ENCODE measurements around the gene CDC42SE2.
A peak's percentile ranks its signal among the peaks of the same experiment; 100 is the strongest.

Gene CDC42SE2

DNA sequence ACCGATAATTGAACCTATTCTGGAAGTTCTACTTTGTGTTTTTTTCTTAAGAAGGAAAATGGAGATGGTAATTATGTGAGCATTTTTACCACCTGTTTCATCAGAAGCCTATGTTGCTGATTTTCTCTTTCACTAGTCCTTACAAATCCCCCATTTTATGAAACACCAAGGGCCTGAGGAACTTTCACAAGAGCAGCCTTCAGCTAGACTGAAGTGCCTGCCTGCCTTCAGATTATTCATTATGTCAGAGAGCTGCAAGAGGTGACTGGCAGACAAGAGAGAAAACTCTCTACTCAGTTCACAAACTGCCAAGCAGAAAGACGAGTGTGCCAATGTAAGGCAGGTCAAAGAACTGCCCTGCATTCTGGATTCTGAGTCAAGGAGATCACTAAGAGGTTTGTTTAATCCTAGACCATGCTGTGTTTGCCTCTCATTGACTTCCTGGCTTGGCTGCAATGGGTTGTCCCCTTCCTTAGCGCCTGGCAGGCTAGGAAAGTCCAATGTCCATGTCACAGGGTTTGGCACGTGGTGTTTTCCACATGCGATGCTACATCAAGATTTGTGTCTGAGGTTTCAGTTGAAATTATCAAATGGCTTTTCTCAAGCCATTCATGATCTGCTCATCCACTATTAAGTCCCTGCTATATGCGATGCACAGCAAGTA lies 143.3 kb downstream of the CDC42SE2 start:
- no peak for TF ChIP-seq NFIC (IDR thresholded peaks at IDR 0.05)

DNA sequence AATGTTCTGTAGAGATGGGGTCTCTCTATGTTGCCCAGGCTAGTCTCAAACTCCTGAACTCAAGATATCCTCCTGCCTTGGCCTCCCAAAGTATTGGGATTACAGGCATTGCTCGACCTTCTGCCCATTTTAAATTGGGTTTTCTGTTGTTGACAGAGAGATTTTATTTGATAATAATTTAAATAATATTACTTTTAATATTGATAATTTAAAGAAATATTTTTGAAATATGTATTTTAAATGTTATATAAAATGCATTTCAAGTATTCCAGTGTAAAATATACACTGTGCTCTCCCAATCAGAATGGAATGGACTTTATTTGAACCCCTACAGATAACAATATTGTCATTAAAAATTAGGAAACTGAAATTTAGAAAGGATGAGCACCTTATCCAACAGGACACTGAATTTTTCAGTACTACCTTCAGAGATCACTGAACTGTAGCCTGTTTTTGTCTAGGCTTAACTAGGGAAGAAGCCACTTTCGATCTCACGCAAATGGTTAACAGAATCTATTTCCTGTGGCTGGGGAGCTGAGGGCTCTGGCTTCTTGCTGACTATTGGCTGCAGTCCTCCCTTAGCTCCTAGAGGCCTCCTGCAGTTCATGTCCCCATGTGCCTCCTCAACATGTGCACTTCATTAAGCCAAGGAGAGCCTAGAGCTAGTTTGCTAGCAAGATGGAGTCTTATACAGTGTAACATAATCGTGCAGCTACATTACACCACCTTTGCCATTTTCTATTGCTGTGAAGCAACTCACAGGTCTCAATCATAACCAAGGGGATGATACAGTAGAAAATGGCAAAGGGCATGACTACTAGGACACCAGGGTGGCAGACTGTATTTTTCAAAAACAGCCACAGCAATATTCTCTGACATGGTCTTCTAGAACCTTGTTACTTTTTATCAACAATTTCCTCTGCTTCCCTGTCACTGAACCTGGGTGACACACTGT lies 150.0 kb downstream of the CDC42SE2 start:
- TF ChIP-seq, protein P1, sequence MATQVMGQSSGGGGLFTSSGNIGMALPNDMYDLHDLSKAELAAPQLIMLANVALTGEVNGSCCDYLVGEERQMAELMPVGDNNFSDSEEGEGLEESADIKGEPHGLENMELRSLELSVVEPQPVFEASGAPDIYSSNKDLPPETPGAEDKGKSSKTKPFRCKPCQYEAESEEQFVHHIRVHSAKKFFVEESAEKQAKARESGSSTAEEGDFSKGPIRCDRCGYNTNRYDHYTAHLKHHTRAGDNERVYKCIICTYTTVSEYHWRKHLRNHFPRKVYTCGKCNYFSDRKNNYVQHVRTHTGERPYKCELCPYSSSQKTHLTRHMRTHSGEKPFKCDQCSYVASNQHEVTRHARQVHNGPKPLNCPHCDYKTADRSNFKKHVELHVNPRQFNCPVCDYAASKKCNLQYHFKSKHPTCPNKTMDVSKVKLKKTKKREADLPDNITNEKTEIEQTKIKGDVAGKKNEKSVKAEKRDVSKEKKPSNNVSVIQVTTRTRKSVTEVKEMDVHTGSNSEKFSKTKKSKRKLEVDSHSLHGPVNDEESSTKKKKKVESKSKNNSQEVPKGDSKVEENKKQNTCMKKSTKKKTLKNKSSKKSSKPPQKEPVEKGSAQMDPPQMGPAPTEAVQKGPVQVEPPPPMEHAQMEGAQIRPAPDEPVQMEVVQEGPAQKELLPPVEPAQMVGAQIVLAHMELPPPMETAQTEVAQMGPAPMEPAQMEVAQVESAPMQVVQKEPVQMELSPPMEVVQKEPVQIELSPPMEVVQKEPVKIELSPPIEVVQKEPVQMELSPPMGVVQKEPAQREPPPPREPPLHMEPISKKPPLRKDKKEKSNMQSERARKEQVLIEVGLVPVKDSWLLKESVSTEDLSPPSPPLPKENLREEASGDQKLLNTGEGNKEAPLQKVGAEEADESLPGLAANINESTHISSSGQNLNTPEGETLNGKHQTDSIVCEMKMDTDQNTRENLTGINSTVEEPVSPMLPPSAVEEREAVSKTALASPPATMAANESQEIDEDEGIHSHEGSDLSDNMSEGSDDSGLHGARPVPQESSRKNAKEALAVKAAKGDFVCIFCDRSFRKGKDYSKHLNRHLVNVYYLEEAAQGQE (IDR thresholded peaks at IDR 0.05; ENCODE audit: low read depth): no peak
- no peak for TF ChIP-seq TAF1 (IDR thresholded peaks at IDR 0.05; ENCODE audit: low read depth)
- no peak for TF ChIP-seq RAD21 (IDR thresholded peaks at IDR 0.05; ENCODE audit: low read depth)
- no peak for TF ChIP-seq TCF12 (IDR thresholded peaks at IDR 0.05; ENCODE audit: low read depth)
- no peak for TF ChIP-seq YY1 (IDR thresholded peaks at IDR 0.05; ENCODE audit: low read depth)
- TF ChIP-seq, protein P2, sequence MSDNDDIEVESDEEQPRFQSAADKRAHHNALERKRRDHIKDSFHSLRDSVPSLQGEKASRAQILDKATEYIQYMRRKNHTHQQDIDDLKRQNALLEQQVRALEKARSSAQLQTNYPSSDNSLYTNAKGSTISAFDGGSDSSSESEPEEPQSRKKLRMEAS (IDR thresholded peaks at IDR 0.05): no peak
- TF ChIP-seq, protein P3, sequence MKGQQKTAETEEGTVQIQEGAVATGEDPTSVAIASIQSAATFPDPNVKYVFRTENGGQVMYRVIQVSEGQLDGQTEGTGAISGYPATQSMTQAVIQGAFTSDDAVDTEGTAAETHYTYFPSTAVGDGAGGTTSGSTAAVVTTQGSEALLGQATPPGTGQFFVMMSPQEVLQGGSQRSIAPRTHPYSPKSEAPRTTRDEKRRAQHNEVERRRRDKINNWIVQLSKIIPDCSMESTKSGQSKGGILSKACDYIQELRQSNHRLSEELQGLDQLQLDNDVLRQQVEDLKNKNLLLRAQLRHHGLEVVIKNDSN (IDR thresholded peaks at IDR 0.05): no peak
- no peak for TF ChIP-seq NFIC (IDR thresholded peaks at IDR 0.05)
- no peak for TF ChIP-seq CEBPB (IDR thresholded peaks at IDR 0.05)
- no peak for TF ChIP-seq TEAD4 (IDR thresholded peaks at IDR 0.05)

DNA sequence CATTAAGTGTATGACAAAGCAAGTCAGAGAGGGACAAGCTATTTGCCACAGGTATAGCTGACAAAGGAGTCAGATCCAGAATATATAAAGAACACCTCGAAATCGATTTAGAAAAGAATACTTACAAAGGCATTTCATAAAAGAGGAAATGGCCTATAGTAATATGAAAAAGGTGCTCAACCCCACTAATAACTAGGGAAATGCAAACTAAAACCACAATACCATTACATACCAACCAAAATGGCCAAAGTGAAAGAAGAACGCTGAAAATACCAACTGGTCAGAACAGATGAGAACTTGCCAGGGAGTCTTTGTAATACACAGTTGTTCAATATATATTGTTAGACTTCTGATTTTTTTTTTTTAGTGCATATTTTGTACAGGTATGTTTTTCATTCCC lies 152.9 kb downstream of the CDC42SE2 start:
- no peak for TF ChIP-seq TAF1 (IDR thresholded peaks at IDR 0.05; ENCODE audit: low read depth)
- TF ChIP-seq YY1 (IDR thresholded peaks at IDR 0.05; ENCODE audit: low read depth): no peak
- TF ChIP-seq, protein P2 (IDR thresholded peaks at IDR 0.05): no peak
- no peak for TF ChIP-seq NFIC (IDR thresholded peaks at IDR 0.05)
- no peak for TF ChIP-seq EGR1 (IDR thresholded peaks at IDR 0.05)
- TF ChIP-seq TCF12 (IDR thresholded peaks at IDR 0.05; ENCODE audit: low read depth): no peak
- TF ChIP-seq CREB1 (IDR thresholded peaks at IDR 0.05; ENCODE audit: low read depth): no peak
- TF ChIP-seq FOXM1 (IDR thresholded peaks at IDR 0.05; ENCODE audit: borderline replicate concordance, low read depth): no peak
- no peak for TF ChIP-seq EP300 (IDR thresholded peaks at IDR 0.05; ENCODE audit: borderline replicate concordance)
- no peak for TF ChIP-seq TEAD4 (IDR thresholded peaks at IDR 0.05)

DNA sequence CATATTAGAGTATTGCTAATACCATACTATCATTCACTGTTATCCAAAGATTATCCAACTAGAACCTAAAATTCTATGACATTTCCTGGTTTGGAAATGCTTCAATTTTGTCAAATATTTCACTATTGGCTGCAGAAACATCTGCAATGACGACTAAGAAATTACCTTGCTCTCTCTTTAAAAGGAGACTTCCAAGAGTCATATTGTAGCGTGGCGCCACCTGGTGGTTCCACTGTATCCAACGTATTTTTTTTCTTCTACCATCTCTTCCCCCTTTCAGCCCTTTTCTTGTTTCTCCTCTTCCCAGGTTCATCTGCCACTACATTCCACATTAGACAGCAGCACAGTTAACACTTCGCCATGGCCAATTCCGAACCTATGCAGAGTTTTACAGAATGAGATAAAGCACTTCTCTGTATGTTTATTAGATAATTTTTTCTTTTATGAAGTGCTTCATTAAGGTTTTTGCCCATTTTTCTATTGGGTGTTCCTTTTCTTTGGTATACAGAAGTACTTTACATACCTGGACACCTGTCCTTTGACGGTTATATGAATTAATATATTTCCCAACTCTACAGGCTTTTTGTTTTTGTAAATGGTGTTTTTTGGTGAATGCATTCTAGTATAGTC lies 153.5 kb downstream of the CDC42SE2 start:
- TF ChIP-seq RAD21 (IDR thresholded peaks at IDR 0.05; ENCODE audit: low read depth): peak; percentile 80
- no peak for TF ChIP-seq NFIC (IDR thresholded peaks at IDR 0.05)
- TF ChIP-seq YY1 (IDR thresholded peaks at IDR 0.05; ENCODE audit: low read depth): no peak

DNA sequence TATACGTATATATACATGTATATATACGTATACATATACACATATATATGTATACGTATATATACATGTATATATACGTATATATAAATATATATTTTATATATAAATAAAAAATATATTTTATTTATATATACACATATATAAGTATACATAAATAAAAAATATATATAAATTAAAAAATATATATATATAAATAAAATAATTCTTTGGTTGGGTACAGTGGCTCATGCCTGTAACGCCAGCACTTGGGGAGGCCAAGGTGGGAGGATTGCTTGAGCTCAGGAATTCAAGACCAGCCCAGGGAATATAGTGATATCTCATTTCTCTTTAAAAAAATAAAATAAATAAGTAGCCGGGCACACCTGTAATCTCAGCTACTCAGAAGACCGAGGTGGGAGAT lies 155.0 kb downstream of the CDC42SE2 start:
- TF ChIP-seq, protein P3 (IDR thresholded peaks at IDR 0.05): no peak
- TF ChIP-seq, protein P1 (IDR thresholded peaks at IDR 0.05; ENCODE audit: low read depth): no peak
- TF ChIP-seq TAF1 (IDR thresholded peaks at IDR 0.05; ENCODE audit: low read depth): no peak

DNA sequence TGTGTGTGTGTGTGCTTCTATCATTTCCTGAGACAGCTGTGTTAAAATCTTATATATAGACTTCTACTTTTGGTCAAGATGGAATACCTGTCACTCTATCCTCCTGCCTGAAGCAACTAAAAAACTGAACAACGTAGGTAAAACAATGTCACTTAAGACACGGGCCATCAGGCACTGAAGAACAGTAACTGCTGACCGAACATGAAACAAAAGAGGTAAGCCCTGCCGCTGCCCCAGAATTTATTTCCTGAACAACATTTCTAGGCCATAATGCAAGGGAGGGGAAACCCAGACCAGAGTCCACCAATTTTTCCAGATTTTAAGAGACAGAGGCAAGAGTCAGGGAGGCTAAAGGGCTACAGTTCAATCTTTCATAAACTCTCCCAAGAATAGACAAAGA lies 156.0 kb downstream of the CDC42SE2 start:
- TF ChIP-seq, protein P3 (IDR thresholded peaks at IDR 0.05): no peak
- TF ChIP-seq TAF1 (IDR thresholded peaks at IDR 0.05; ENCODE audit: low read depth) (no peak), CEBPB (IDR thresholded peaks at IDR 0.05) (no peak), ZBTB7A (IDR thresholded peaks at IDR 0.05; ENCODE audit: low read depth) (no peak), RAD21 (IDR thresholded peaks at IDR 0.05; ENCODE audit: low read depth) (no peak), CREB1 (IDR thresholded peaks at IDR 0.05; ENCODE audit: low read depth) (no peak), EGR1 (IDR thresholded peaks at IDR 0.05) (no peak), EP300 (IDR thresholded peaks at IDR 0.05; ENCODE audit: borderline replicate concordance) (no peak), TCF12 (IDR thresholded peaks at IDR 0.05; ENCODE audit: low read depth) (no peak)
- TF ChIP-seq, protein P1 (IDR thresholded peaks at IDR 0.05; ENCODE audit: low read depth): no peak
